ENCODE measurements around the gene TMPRSS11A.

The TMPRSS11A gene

DNA sequence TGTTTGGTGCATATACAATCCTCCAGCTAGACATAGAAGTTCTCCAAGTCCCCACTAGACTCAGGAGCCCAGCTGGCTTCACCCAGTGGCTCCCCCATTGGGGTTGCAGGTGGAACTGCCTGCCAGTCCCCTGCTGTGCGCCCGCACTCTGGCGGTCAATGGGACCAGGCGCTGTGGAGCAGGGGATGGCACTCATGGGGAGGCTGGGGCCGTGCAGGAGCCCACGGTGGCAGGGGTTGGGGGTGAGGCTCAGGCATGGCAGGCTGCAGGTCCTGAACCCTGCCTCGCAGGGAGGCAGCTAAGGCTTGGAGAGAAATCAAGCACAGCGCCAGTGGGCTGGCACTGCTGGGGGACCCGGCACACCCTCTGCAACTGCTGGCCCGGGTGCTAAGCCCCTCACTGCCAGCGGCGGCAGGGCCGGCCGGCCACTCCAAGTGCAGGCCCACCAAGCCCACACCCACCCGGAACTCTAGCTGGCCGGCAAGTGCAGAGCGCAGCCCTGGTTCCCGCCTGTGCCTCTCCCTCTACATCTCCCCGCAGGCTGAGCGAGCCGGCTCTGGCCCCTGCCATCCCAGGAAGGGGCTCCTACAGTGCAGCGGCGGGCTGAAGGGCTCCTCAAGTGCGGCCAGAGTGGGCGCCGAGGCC lies 66.8 kb downstream of the TMPRSS11A start:
- no peak overlapping the region for H3K4me3 ChIP-seq (ENCODE audit: low read length)
- no peak for TF ChIP-seq ZNF274 (IDR thresholded peaks at IDR 0.05; ENCODE audit: low read depth, low read length)

DNA sequence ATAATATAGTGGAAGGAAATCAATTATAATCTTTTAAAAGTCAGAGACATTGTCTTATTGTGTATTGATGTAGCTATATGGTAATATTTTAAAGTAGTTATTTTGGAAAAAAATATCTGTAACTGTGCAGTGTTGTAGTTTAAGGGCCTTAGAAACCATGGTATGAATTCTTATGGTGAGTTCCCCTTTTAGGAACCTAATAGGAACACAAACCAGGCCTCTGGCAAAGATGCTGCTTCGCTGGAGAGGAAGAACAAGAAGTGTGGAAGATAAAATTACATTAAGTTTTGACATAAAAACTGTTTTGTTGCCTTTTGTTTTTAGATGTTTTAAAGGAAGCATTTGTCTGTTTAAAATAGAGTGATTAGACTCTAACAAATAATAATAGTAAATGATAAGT lies 68.6 kb downstream of the TMPRSS11A start:
- no peak overlapping the region for H3K4me3 ChIP-seq (ENCODE audit: low read length)
- TF ChIP-seq ZNF274 (IDR thresholded peaks at IDR 0.05; ENCODE audit: low read depth, low read length) = no peak

DNA sequence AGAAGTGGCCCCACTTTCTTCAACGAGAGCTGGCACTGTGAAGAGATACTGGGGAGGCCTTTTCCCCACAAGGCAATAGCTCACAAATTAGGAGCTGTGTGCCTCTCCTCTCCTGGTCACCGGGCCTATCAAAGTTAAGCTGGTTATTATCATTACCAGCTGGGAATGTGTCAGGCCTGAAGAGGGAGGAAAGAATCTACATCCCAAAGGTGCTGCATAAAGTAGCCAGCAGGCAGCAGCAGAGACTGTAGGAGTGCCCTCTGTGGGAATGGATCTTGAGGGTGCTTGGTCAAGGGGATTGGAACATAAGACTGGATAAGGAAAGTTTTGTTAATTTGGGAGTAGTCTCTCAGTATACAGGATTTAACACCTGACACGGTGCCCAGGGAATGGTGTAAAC lies 70.4 kb downstream of the TMPRSS11A start:
- H3K4me3 ChIP-seq (ENCODE audit: low read length) = no peak overlapping the region
- no peak for TF ChIP-seq ZNF274 (IDR thresholded peaks at IDR 0.05; ENCODE audit: low read depth, low read length)

DNA sequence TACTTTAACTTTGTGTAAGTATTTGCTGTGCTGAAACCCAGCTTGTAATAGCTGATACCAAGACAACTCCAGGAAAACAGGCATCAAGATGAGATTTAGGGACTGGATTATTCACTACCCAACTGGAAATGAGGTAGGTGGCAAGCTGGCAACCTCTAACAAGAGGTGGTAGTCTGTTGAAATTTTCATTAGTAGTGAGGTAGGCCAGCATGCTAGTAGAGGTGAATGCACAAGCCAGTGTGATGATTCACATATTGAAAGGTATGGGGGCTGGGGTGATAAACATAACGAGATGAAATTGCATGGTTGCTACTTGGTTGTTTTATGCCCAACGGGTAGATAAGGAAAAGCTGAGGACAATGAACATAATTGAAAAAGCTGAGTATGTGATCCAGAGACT lies 71.0 kb downstream of the TMPRSS11A start:
- no peak overlapping the region for H3K4me3 ChIP-seq (ENCODE audit: low read length)
- TF ChIP-seq ZNF274 (IDR thresholded peaks at IDR 0.05; ENCODE audit: low read depth, low read length) = no peak

DNA sequence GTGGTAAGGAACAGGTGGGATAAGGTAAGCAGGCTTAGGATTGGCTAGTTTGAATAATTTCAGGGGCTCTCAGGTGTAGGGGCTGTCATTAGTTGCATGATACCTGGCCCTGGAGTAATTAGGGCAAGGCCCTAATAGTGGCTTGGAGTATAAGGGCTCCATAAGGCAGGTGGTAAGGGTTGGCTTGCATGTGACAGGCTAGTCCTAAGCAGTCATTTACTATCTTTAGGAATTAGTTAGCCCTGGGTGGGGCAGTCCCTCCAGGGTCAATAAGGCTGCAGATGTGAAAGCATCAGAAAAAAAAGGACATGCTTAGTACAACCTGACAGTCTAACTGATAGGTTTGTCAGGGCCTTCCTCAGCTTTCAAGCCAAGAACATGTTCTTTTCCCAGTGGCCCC lies 71.6 kb downstream of the TMPRSS11A start:
- no peak overlapping the region for H3K4me3 ChIP-seq (ENCODE audit: low read length)
- TF ChIP-seq ZNF274 (IDR thresholded peaks at IDR 0.05; ENCODE audit: low read depth, low read length) = no peak

DNA sequence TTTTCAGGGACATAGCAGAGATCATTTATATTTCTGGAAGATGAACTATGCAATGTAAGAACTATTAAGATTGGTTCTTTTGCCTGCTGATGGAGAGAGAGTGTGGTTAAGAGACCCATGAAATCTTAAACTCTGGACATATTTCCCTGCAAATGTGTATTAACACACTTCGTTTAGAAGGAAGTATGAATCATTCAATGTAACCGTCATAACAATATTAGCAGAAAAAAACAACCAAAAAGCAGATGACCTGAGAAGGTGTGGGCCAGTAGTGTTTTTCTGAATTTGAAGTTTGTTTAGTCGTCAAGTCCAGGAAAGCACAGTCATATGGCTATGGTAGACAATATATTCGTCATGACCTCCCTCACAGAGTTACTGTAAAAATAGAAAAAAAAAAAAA lies 77.0 kb downstream of the TMPRSS11A start:
- H3K4me3 ChIP-seq (ENCODE audit: low read length) = no peak overlapping the region
- no peak for TF ChIP-seq ZNF274 (IDR thresholded peaks at IDR 0.05; ENCODE audit: low read depth, low read length)

DNA sequence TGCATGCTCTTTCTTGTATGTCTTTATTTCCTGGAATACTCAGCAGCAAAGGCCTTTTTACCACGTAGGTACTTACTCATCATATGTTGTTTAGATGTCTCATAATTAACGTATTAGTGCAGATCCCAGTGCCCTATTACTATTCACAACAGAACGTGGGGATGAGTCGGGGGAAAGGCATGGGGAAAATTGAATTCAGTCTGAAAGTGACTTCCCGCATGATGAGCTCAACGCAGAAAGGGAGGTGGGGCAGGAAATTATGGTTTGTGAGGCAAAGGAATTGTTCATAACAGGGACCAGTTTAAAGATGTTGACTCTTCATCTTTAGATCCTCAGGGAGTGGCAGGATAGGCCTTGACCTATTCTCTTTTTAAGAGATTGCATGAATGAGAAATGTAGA lies 77.5 kb downstream of the TMPRSS11A start:
- H3K4me3 ChIP-seq (ENCODE audit: low read length) = no peak overlapping the region
- TF ChIP-seq ZNF274 (IDR thresholded peaks at IDR 0.05; ENCODE audit: low read depth, low read length) = no peak

DNA sequence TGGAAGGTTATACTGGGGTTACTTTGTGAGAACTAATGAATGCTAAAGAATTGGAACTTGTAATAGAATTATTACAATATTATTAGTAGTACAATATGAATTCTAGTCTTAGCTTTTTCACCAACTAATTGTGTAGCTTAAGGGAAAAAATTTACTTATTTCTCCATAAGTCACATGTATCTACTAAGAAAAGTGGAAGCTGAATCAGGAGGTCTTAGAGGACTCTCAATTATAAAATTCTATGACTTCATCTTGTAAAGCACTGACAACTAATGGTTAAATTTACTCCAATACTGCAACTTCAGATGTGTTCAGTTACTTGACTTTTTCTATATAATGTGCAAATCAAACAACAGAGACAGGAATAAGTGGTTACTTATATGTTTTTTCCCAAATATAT lies 78.6 kb downstream of the TMPRSS11A start:
- no peak overlapping the region for H3K4me3 ChIP-seq (ENCODE audit: low read length)
- no peak for TF ChIP-seq ZNF274 (IDR thresholded peaks at IDR 0.05; ENCODE audit: low read depth, low read length)

DNA sequence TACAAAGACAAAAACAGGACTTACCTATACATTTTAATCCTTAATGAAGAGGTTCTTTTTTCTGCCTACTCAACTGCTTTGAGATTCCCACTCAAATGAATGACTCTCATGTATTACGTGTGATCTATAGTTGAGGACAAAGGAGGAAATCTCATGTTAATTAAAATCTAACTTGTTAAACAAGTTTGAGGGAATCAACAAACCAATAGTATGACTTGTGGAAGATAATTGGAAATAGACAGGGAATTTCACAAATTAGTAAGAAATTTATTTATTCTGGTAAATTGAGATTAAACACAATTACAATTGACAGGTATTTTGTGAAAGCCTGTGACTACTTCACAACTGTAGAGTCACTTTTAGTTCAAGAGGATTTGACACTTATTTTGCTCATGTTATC lies 79.4 kb downstream of the TMPRSS11A start, which contains the start of gene TMPRSS11D:
TMPRSS11D (minus strand) TSS at position 101 of the 400 bp plus-strand sequence; CDS start at position 32, 69 bp downstream.
- no peak within 1 kb of the TSS for H3K4me3 ChIP-seq (ENCODE audit: low read length)
- no peak for TF ChIP-seq ZNF274 (IDR thresholded peaks at IDR 0.05; ENCODE audit: low read depth, low read length)

DNA sequence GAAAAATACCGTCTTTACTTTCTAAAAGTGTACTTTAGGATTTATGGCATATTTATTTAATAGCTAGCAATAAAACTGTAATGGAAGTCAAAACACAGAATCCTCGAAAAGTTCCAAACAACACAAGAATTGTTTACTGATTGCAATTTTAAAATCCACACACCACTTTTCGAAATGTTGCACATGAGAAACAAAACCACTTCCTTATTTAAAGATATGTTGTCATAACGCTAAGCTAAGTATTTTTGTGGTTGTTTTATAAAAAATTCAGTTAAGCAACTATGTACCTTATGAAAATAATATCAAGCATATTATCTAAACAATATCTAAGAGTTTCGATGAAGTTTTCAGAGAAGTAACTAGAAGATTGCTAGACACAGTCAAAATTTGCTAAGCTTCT lies 79.8 kb downstream of the TMPRSS11A start:
- H3K4me3 ChIP-seq (ENCODE audit: low read length) = no peak overlapping the region
- TF ChIP-seq ZNF274 (IDR thresholded peaks at IDR 0.05; ENCODE audit: low read depth, low read length) = no peak

DNA sequence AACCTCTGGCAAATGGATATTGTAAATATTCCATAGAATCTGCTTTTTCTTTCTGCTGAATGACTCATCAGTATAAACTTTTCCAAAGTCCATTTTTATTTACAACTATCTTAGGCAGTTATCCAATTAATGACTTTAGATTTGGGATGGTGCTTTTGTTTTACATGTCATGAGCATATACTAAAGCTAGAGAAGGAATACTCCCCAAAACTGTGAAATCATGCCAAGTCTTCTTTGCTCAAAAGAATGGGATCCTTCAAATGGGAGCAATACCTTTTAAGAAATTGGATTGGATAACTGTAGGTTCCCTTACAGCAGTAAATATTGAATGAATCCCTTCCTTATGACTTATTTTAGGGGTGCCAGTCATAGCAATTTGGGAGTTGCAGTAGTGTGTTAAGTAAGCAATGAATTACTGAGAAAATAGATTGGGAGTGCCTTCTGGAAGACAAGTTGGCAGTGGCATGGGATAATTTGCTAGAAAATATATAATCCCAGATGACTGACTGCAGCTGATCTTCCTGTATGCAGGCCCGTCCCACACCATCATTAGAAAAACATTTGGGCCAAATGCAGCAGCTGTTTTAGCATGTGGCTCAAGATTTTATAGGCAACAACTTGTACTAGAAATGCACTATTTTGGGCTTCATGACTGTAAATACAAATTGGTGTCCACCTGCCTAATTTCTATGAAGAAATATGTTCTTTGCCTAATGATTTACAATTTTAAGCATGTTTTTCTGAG lies 82.3 kb downstream of the TMPRSS11A start:
- no peak overlapping the region for H3K4me3 ChIP-seq (ENCODE audit: low read length)
- TF ChIP-seq ZNF274 (IDR thresholded peaks at IDR 0.05; ENCODE audit: low read depth, low read length) = no peak

DNA sequence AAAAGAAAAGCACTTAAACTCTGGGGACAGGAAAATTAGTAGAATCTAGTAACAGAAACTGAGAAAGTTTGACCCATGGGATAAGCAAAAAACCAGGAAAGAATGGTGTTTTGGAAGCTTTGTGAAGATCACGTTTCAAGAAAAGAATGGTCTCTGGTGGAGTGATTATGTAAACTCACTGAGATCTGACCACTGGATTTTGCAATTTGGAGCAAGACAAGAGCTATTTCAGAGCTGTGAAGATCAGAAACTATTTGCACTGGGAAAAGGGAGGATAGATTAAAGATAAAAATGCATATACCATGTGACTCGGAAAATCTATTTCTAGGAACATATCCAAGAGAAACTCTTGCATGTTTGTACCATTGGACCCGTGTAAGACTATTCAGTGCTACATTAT lies 83.8 kb downstream of the TMPRSS11A start:
- H3K4me3 ChIP-seq (ENCODE audit: low read length) = no peak overlapping the region
- no peak for TF ChIP-seq ZNF274 (IDR thresholded peaks at IDR 0.05; ENCODE audit: low read depth, low read length)

DNA sequence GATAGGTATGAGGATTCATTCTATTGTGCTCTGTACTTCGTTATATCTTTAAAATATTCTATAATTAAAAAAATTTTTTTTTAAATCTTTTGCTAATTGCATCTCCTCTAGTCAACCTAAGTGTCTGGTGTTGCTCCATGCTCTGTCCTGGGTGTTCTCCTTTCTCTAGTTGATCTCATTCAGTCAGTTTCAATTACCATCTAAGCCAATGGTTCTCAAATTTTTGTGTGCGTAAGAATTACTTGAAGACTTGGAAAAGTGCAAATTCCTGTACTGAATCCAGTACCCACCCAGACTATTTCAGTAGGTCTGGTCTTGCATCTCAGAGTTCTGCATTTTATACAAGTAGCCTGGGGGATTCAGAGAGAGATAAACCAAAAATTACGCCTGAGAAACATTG lies 86.2 kb downstream of the TMPRSS11A start:
- TF ChIP-seq ZNF274 (IDR thresholded peaks at IDR 0.05; ENCODE audit: low read depth, low read length) = no peak

DNA sequence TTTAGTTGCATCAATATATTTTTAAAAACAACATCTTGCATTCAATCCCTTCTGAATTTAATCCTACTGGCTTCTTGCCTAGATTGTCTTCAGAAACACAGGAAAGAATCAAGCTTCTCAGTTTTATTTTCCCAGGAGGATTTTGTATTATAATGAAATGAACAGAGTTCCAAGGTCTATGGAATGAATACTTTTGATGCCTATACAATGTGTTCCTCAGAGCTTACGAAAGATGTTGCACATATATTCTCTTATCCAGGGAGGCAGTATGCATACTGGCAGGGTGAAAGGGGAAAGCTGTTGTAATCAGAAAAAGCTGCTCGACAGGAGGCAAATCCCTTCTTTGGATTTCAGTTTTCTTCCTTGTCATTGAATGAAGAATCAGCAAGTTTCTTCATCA lies 88.3 kb downstream of the TMPRSS11A start:
- TF ChIP-seq ZNF274 (IDR thresholded peaks at IDR 0.05; ENCODE audit: low read depth, low read length) = no peak
- no peak overlapping the region for H3K4me3 ChIP-seq (ENCODE audit: low read length)

More for the DNA sequence above, 86.2 kb downstream of the TMPRSS11A start:
- no peak overlapping the region for H3K4me3 ChIP-seq (ENCODE audit: low read length)

DNA sequence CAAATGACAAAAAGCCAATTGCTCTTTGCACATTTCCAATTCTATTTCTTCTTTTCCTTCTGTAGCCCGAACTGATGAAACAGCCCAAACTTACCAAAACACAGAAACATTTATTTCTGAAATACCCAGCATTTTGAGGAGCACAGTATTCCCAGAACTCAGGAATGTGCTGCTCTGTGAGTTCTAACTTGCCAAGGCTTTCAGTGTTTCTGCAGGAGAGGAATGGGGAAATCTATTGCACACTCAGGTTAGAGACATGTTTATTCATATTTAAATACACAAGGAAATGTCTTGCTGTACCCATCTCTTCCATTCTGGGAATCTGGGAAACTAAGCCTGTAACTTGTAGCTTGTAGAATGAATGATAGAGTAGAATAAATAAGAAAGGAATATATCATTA lies 90.2 kb downstream of the TMPRSS11A start:
- no peak overlapping the region for H3K4me3 ChIP-seq (ENCODE audit: low read length)
- no peak for TF ChIP-seq ZNF274 (IDR thresholded peaks at IDR 0.05; ENCODE audit: low read depth, low read length)
